ENCODE measurements around the gene AMPH.
A peak's percentile ranks its signal among the peaks of the same experiment; 100 is the strongest.

AMPH gene

DNA sequence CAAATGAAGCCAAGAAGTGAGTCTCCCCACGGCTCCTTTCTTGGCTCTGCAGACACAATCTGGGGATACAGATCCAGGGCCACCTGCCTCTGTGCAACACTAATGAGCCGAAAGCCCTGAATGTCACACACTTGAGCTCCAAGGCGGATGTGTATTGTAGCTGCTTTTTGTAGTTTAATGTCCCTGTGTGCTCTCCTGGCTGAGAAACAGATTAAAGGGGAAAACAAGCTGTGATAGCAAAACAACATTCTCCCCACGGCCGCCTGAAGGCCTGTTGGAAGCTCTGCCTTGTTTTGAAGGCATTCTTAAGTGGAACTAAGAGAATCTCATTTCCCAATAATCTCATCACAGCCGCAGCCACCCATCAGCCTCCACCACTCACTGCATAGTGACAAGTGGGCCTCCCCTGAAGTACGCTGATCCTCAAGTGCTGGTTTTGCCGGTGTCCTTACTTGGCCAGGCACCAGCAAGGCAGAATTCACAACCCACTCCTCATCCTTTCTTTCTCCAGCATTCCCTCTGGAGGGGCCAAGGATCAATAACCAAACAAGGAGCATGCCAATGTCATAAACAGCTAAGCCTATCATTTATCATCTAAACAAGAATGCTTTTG lies 44.4 kb upstream of the AMPH start:
- Histone ChIP-seq H3K27me3 (ENCODE audit: low read depth, low read length) (no peaks in the 10 kb centered on the region), H3K79me2 (ENCODE audit: low read length) (no peaks in the 10 kb centered on the region), H4K20me1 (ENCODE audit: insufficient read depth, low read length) (no peaks in the 10 kb centered on the region), H3K9me3 (ENCODE audit: insufficient read depth, low read length) (no peaks in the 10 kb centered on the region), H3K27ac (ENCODE audit: low read length) (no peak overlapping the region), H3K9ac (ENCODE audit: low read length) (no peak overlapping the region), H3K4me2 (ENCODE audit: low read length) (peak overlapping the region; percentile 41), H2AFZ (ENCODE audit: low read depth, low read length) (peak overlapping the region; percentile 80; the same call in 1 of the 2 replicates), H3K4me3 (ENCODE audit: low read length) (no peak overlapping the region), H3K4me1 (ENCODE audit: low read length) (peaks cover 58% of the 10 kb centered on the region), H3K36me3 (replicated peaks; ENCODE audit: low read depth, low read length) (no peaks in the 10 kb centered on the region)
- TF ChIP-seq, protein P1, sequence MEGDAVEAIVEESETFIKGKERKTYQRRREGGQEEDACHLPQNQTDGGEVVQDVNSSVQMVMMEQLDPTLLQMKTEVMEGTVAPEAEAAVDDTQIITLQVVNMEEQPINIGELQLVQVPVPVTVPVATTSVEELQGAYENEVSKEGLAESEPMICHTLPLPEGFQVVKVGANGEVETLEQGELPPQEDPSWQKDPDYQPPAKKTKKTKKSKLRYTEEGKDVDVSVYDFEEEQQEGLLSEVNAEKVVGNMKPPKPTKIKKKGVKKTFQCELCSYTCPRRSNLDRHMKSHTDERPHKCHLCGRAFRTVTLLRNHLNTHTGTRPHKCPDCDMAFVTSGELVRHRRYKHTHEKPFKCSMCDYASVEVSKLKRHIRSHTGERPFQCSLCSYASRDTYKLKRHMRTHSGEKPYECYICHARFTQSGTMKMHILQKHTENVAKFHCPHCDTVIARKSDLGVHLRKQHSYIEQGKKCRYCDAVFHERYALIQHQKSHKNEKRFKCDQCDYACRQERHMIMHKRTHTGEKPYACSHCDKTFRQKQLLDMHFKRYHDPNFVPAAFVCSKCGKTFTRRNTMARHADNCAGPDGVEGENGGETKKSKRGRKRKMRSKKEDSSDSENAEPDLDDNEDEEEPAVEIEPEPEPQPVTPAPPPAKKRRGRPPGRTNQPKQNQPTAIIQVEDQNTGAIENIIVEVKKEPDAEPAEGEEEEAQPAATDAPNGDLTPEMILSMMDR (IDR thresholded peaks at IDR 0.05; ENCODE audit: low read depth, low read length) = no peak
- no peak for TF ChIP-seq EZH2phosphoT487 (IDR thresholded peaks at IDR 0.05; ENCODE audit: low read depth)

DNA sequence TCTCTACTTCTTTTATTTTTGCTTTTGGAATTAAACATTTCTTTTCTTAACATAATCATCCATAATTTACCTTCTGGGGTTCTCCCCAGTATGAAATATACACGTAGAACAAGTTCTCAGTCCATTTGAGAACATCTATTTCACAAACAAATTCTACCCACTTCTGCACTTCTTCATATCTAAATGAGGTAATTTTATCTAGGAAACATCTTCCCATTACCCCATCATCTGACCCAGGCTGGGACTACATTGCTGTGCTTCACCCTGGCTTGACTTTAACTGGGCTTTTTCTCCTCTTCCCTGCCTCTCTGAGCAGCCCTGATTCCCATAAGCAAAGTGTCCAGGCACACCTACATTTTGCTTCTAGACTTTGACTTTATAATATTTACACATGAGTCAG lies 43.3 kb upstream of the AMPH start:
- H2AFZ ChIP-seq (ENCODE audit: low read depth, low read length) = peak overlapping the region; percentile 44; the same call in 1 of the 2 replicates

DNA sequence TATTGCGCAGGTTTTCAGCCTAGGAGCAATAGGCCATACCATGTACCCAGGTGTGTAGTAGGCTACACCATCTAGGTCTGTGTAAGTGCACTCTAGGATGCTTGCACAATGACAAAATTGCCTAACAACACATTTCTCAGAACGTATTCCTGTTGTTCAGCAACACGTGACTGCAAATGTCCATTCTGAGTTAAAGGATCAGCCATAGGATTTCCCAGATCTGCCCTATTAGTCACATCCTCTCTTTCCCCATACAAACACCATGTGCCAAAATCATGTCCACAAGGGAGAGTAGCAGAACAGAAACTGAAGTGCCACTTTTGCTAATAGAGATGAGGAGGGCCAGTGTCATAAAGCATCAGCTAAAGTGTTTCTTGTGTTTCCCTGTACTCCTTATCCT lies 42.6 kb upstream of the AMPH start:
- H3K36me3 ChIP-seq (replicated peaks; ENCODE audit: low read depth, low read length) = no peaks in the 10 kb centered on the region
- H3K9me3 ChIP-seq (ENCODE audit: insufficient read depth, low read length) = no peaks in the 10 kb centered on the region
- no peaks in the 10 kb centered on the region for H3K27me3 ChIP-seq (ENCODE audit: low read depth, low read length)
- no peak overlapping the region for H3K9ac ChIP-seq (ENCODE audit: low read length)
- H3K27ac ChIP-seq (ENCODE audit: low read length) = no peak overlapping the region
- no peak overlapping the region for H3K4me3 ChIP-seq (ENCODE audit: low read length)
- TF ChIP-seq, protein P1 (IDR thresholded peaks at IDR 0.05; ENCODE audit: low read depth, low read length) = no peak
- no peak for TF ChIP-seq EZH2phosphoT487 (IDR thresholded peaks at IDR 0.05; ENCODE audit: low read depth)
- no peak overlapping the region for H2AFZ ChIP-seq (ENCODE audit: low read depth, low read length)
- H4K20me1 ChIP-seq (ENCODE audit: insufficient read depth, low read length) = no peaks in the 10 kb centered on the region
- peaks cover 51% of the 10 kb centered on the region for H3K4me1 ChIP-seq (ENCODE audit: low read length)
- peak overlapping the region; percentile 41; the same call in 1 of the 2 replicates for H3K4me2 ChIP-seq (ENCODE audit: low read length)
- H3K79me2 ChIP-seq (ENCODE audit: low read length) = no peaks in the 10 kb centered on the region

More for the DNA sequence above, 43.3 kb upstream of the AMPH start:
- Histone ChIP-seq H3K4me3 (ENCODE audit: low read length) (peak overlapping the region; percentile 41), H3K79me2 (ENCODE audit: low read length) (no peaks in the 10 kb centered on the region), H3K4me2 (ENCODE audit: low read length) (peak overlapping the region; percentile 41), H3K27ac (ENCODE audit: low read length) (no peak overlapping the region), H3K27me3 (ENCODE audit: low read depth, low read length) (no peaks in the 10 kb centered on the region), H3K4me1 (ENCODE audit: low read length) (peaks cover 57% of the 10 kb centered on the region), H4K20me1 (ENCODE audit: insufficient read depth, low read length) (no peaks in the 10 kb centered on the region), H3K9ac (ENCODE audit: low read length) (no peak overlapping the region), H3K36me3 (replicated peaks; ENCODE audit: low read depth, low read length) (no peaks in the 10 kb centered on the region), H3K9me3 (ENCODE audit: insufficient read depth, low read length) (no peaks in the 10 kb centered on the region)
- TF ChIP-seq EZH2phosphoT487 (IDR thresholded peaks at IDR 0.05; ENCODE audit: low read depth) = no peak
- TF ChIP-seq, protein P1 (IDR thresholded peaks at IDR 0.05; ENCODE audit: low read depth, low read length) = no peak

DNA sequence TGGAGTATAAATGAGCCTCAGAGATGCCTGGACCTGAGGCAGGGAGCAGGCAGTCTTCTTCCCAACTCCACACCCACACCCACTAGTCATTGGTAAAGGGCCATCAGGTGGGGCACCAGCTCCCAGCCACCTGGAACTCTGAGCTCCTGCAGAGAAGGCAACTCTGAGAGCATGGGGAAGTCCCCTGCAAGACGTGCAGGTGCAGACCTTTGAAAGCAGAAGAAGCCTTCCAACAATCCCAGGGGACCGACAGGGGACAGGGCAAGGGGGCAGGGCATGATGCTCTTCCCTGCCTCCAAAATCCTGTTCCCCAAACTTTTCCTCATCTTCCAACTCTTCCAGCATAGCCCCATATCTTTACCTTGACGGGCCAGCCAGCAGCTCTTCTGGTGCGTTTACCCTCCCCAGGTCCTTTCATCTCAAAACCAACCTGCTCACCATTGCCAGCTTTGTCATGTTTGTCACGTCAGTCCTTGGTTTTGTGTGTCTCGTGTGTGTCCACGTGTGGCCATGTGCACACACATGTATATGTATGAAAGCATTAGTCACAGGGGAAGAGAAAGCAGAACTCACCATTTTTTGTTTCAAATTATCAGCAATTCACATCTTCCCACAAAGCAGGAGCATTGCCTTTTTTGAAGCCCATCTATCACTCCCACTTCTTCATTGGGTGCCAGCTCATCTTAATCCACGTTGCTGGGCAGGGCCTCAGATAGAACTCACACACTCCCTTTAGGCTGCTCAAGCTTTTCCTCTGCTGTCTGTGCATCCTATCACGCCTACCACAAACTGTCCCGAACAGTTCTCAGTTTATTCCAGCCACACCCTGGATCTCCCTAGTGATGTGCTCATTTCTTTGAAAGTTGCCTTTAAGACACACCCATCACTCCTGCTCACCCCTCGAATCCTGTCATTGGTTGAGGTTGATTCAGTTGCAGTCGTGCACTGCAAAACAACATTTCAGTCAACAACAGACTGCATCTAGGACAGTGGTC lies 41.0 kb upstream of the AMPH start:
- H3K79me2 ChIP-seq (ENCODE audit: low read length) = no peaks in the 10 kb centered on the region
- no peaks in the 10 kb centered on the region for H3K27me3 ChIP-seq (ENCODE audit: low read depth, low read length)
- H3K4me2 ChIP-seq (ENCODE audit: low read length) = peak overlapping the region; percentile 62
- peak overlapping the region; percentile 74 for H3K27ac ChIP-seq (ENCODE audit: low read length)
- no peaks in the 10 kb centered on the region for H4K20me1 ChIP-seq (ENCODE audit: insufficient read depth, low read length)
- H3K4me3 ChIP-seq (ENCODE audit: low read length) = peak overlapping the region; percentile 51
- H2AFZ ChIP-seq (ENCODE audit: low read depth, low read length) = 0 out of 2 replicates have a peak overlapping the region, but pooled peaks have one; percentile 1
- H3K9me3 ChIP-seq (ENCODE audit: insufficient read depth, low read length) = no peaks in the 10 kb centered on the region
- no peaks in the 10 kb centered on the region for H3K36me3 ChIP-seq (replicated peaks; ENCODE audit: low read depth, low read length)
- no peak for TF ChIP-seq EZH2phosphoT487 (IDR thresholded peaks at IDR 0.05; ENCODE audit: low read depth)
- TF ChIP-seq, protein P1 (IDR thresholded peaks at IDR 0.05; ENCODE audit: low read depth, low read length) = no peak
- H3K4me1 ChIP-seq (ENCODE audit: low read length) = peaks cover 50% of the 10 kb centered on the region
- H3K9ac ChIP-seq (ENCODE audit: low read length) = peak overlapping the region; percentile 18; the same call in 1 of the 2 replicates
